ENCODE data around the gene ZNF649. TPM values are rescaled to one million over a fixed set of nuclear protein-coding genes. Genes with fewer than 3 reads are reported as not detected.
A peak's percentile ranks its signal among the peaks of the same experiment; 100 is the strongest.
"Not testable (repeated sequence)": the region's sequence is repeated elsewhere in the genome, so short reads cannot be mapped to it uniquely, and the experiment has no call there.

ZNF649 gene
- 10 to 100 TPM; 20.0 to 30.6 (median 26.9) TPM for polyA plus RNA-seq (ENCODE audit: insufficient read length in 4 of 4)

DNA sequence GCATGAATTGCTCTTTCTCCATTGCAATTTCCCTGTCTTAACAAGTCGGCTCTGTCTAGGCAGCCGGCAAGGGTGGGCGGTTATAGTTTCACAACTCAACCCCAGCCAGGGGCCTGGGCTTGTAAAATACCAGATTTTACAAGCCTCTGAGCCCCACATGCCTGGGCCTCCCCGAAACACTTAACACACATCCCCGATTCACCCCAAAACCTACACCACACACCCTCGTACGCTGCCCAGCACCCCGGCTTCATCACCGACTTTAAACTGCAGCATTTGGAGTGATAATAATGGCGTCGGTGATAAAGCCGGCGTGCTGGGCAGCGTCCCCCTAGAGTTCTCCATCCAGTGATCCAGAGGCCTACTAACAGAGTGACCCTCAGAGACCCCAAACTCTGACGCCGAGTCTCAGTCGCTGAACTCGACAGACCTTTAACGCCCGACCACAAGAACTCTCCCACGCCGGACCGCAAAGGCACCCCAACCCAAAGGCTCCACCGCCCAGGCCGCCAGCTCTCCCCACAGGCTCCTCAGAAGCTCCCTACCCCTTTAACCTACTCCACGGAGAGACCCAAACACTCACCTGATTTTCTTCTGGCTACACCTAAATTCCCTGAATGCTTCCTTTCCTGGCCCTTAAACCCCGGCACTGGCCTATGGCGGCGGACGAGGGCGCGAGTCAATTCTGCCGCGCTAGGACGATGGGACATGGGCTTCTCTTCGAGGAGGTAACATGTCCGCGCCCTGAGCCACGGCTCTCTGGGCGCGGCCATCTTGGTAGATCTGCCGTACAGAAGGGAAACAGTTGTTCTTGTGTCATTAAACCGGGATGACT is at the start of gene ZNF649:
ZNF649 (minus strand) TSS at position 687 of the 835 bp plus-strand sequence. CDS start 4,910 bp downstream, outside the sequence.
- DNase-seq (ENCODE audit: low read depth in 4 of 4, low spot score in 3 of 4), result peak; percentile 76 to 81 (median 80)

GRCh38 chr19:51948975-51949374 is 44.2 kb upstream of the ZNF649 start:
- DNase-seq (ENCODE audit: low read depth in 4 of 4, low spot score in 3 of 4), result peak in 3 of 4 donors; percentile 52 to 69 (median 64)

- DNase-seq (ENCODE audit: low read depth in 4 of 4, low spot score in 3 of 4), result no peak
Observed at GRCh38 chr19:51946602-51947001, 41.8 kb upstream of the ZNF649 start.

- no peak for DNase-seq (ENCODE audit: low read depth in 4 of 4, low spot score in 3 of 4)
Observed at GRCh38 chr19:51944798-51945552, 40.2 kb upstream of the ZNF649 start.

DNA sequence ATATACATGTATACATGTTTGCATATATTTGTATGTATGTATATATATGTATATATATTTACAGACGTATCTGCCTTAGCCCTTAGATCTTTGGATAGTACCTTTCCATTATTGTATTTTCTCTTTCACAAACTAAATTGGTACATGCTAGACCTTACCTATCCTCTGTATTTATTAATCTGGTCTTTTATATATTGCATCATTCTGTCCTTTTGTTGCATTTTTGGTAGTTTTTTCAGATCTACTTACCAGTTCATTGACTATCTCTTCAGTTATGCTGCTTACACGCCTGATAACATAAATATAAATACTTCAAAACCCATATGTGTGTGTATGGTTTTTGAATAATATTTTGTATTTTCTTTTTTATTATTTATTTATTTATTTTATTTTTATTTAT is 34.1 kb upstream of the ZNF649 start:
- DNase-seq (ENCODE audit: low read depth in 4 of 4, low spot score in 3 of 4), result no peak

GRCh38 chr19:51931921-51932320 is 27.1 kb upstream of the ZNF649 start:
- no peak for DNase-seq (ENCODE audit: low read depth in 4 of 4, low spot score in 3 of 4)

GRCh38 chr19:51927859-51928258 is 23.0 kb upstream of the ZNF649 start:
- no peak for DNase-seq (ENCODE audit: low read depth in 4 of 4, low spot score in 3 of 4)

GRCh38 chr19:51926784-51927741 is 22.2 kb upstream of the ZNF649 start, which contains the start of gene ZNF613:
Gene ZNF613 (plus strand): TSS chr19:51927472. CDS start chr19:51936221, 8,749 bp downstream.
- peak; percentile 89 to 97 (median 92) for DNase-seq (ENCODE audit: low read depth in 4 of 4, low spot score in 3 of 4)

DNA sequence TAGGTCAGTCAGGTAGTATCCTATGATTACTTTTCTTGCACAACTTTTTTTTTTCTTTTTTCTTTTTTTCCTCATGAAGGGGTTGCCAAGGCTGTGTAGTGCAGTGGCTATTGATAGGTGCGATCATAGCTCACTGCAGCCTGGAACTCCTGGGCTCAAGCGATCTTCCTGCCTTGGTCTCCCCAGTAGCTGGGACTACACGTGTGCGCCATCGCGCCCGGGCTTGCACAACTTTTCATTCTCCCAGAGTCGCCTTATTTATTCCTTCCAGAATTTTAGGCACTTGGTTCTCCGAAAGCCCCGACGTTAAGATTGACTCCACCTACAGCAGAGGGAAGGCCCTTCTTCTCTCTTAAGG is 21.6 kb upstream of the ZNF649 start:
- no peak for DNase-seq (ENCODE audit: low read depth in 4 of 4, low spot score in 3 of 4)

DNA sequence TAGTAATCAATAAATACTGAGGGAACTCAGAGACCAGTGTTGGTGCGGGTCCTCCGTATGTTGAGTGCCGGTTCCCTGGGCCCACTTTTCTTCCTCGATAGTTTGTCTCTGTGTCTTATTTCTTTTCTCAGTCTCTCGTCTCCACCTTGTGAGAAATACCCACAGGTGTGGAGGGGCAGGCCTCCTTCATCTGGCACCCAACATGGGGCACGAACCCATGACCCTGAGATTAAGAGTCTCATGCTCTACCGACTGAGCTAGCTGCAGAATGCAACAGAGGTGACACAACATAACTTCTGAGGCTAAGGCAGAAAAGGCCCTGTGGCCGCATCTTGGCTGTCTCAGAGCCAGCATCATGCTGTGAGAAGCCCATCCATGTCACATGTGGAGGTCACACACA is 17.1 kb upstream of the ZNF649 start:
- no peak for DNase-seq (ENCODE audit: low read depth in 4 of 4, low spot score in 3 of 4)

DNA sequence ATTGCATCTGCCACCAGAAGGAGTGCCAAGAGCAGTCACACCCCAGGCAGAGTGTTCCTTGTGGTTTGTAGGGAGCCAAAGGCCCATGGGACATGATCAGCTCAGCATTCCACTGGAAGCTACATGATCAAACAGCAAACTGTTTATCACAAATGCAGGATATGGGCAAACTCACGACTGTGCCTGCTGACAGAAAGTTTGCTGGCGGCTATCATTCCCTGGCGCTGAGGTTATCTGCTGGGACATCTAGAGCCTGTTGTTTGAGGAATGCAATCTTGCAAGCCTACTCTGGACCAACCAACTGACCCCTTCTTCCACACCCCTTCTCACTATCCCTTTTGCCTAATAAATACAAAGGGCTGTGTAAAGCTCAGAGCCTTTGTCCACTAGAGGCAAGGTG is 14.8 kb upstream of the ZNF649 start:
- no peak for DNase-seq (ENCODE audit: low read depth in 4 of 4, low spot score in 3 of 4)

GRCh38 chr19:51916167-51916566 is 11.3 kb upstream of the ZNF649 start:
- no peak for DNase-seq (ENCODE audit: low read depth in 4 of 4, low spot score in 3 of 4)

GRCh38 chr19:51915324-51915867 is 10.6 kb upstream of the ZNF649 start:
- DNase-seq (ENCODE audit: low read depth in 4 of 4, low spot score in 3 of 4), result no peak

- DNase-seq (ENCODE audit: low read depth in 4 of 4, low spot score in 3 of 4), result not testable (repeated sequence)
Observed at GRCh38 chr19:51907981-51908380, 3.2 kb upstream of the ZNF649 start.

DNA sequence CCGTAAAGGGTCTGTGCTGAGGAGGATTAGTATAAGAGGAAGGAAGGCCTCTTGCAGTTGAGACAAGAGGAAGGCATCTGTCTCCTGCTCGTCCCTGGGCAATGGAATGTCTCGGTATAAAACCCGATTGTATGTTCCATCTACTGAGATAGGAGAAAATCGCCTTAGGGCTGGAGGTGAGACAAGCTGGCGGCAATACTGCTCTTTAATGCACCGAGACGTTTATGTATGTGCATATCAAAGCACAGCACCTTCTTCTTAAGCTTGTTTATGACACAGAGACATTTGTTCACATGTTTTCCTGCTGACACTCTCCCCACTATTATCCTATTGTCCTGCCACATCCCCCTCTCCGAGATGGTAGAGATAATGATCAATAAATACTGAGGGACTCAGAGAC is 1.3 kb upstream of the ZNF649 start:
- DNase-seq (ENCODE audit: low read depth in 4 of 4, low spot score in 3 of 4), result not testable (repeated sequence)

- not testable (repeated sequence) for DNase-seq (ENCODE audit: low read depth in 4 of 4, low spot score in 3 of 4)
Observed at GRCh38 chr19:51905639-51906038, 822 bp upstream of the ZNF649 start.

DNA sequence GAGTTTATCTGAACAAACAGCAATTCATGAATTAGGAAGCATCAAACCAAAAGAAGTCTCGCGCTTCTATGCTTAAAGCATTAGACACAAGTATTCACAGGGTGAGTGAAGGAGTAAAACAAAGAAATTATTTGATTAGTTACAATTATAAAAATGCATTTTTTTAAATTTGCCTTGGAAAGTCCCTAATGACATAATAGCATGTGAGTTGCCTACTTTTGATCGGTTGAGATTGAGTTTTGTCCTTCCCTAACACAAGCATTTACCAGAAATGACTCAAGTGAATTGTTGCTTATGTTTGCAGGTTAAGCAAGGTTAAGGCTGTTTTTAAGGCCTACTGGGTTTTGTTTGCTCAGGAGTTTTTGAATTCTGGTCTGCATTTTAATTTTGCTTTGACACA is 389 bp upstream of the ZNF649 start:
- DNase-seq (ENCODE audit: low read depth in 4 of 4, low spot score in 3 of 4), result no peak

GRCh38 chr19:51903192-51903591 is 1.6 kb downstream of the ZNF649 start:
- no peak for DNase-seq (ENCODE audit: low read depth in 4 of 4, low spot score in 3 of 4)

DNA sequence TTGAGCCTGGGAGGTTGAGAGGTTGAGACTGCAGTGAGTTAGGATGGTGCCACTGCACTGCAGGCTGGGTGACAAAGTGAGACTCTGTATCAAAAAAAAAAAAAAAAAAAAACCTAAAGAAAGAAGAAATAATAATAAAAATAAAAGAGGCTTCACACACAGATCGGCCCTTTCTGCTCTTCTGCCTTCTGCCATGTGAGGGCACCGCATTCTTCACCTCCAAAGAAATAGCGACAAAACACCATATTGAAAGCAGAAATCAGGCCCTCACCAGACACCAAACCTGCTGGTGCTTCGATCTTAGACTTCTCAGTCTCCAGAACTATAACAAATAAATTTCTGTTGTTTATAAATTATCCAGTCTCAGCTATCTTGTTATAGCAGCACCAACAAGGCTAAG is 3.0 kb downstream of the ZNF649 start:
- DNase-seq (ENCODE audit: low read depth in 4 of 4, low spot score in 3 of 4), result no peak

DNA sequence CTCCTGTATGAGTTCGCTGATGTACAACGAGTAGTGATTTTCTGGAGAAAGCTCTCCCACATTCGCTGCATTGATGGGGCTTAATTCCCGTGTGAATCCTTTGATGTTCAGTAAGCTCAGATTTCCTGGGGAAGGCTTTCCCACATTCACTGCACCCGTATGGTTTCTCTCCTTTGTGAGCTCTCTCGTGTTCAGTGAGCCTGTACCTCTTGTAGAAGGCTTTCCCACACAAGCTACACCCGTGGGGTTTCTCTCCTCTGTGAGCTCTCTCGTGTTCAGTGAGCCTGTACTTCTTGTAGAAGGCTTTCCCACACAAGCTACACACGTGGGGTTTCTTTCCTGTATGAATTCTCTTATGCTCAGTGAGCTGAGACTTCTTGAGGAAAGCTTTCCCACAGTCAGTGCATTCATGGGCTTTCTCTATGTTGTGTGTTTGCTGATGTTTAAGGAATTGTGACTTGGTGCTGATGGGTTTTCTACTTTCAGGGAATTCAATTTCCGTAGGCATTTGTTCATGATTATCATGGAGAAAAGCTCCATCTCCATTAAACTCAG is 13.5 kb downstream of the ZNF649 start:
- DNase-seq (ENCODE audit: low read depth in 4 of 4, low spot score in 3 of 4), result no peak

Measured in left renal pelvis (tissue), 4 donors.